GM12874 (cell line): ENCODE data around the gene STK25.

Source experiments
- TF ChIP-seq, protein P1 (sequence below): IDR thresholded peaks from 2 replicates; pipeline ENCODE4 v1.5.1; 2011; ENCODE audit warnings: low read depth, mild to moderate bottlenecking, control low read depth, low read length, moderate library complexity; ENCODE audit not compliant: insufficient read depth

STK25 gene

DNA sequence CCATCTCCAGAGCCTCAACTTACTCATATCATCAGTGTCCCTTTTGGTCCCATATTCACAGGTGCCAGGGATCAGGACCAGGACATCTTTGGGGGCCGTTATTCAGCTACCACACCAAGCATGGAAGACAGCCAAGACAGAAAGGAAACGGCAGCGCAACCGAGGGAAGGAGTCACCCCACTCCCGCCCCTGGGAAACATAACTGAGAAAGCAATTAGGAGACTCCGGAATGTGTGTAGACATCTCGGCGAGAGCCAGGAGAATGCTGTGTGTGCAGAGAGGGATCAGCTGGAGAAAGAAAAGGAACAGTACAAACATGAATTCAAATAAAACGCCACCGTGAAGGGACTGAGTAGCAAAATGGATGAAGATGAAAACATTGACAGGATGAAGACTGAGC lies 36.7 kb upstream of the STK25 start:
- TF ChIP-seq, protein P1, sequence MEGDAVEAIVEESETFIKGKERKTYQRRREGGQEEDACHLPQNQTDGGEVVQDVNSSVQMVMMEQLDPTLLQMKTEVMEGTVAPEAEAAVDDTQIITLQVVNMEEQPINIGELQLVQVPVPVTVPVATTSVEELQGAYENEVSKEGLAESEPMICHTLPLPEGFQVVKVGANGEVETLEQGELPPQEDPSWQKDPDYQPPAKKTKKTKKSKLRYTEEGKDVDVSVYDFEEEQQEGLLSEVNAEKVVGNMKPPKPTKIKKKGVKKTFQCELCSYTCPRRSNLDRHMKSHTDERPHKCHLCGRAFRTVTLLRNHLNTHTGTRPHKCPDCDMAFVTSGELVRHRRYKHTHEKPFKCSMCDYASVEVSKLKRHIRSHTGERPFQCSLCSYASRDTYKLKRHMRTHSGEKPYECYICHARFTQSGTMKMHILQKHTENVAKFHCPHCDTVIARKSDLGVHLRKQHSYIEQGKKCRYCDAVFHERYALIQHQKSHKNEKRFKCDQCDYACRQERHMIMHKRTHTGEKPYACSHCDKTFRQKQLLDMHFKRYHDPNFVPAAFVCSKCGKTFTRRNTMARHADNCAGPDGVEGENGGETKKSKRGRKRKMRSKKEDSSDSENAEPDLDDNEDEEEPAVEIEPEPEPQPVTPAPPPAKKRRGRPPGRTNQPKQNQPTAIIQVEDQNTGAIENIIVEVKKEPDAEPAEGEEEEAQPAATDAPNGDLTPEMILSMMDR: no peak

DNA sequence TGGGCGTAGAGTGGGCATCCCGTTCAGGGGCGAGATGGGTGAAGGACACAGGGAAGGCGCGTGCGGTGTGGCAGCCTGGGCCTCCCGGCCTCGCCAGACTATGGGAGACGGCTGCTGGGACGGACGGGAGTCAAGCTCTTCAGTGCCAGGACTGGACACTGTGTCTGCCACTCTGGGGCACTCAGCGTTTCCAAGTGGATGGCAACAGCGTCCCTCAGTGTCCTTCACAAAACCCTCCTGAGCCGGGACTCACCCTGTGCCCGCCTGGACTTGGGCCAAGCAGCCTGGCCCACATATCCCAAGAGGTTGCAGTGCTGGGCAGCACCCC lies 33.9 kb upstream of the STK25 start:
- TF ChIP-seq, protein P1: no peak

DNA sequence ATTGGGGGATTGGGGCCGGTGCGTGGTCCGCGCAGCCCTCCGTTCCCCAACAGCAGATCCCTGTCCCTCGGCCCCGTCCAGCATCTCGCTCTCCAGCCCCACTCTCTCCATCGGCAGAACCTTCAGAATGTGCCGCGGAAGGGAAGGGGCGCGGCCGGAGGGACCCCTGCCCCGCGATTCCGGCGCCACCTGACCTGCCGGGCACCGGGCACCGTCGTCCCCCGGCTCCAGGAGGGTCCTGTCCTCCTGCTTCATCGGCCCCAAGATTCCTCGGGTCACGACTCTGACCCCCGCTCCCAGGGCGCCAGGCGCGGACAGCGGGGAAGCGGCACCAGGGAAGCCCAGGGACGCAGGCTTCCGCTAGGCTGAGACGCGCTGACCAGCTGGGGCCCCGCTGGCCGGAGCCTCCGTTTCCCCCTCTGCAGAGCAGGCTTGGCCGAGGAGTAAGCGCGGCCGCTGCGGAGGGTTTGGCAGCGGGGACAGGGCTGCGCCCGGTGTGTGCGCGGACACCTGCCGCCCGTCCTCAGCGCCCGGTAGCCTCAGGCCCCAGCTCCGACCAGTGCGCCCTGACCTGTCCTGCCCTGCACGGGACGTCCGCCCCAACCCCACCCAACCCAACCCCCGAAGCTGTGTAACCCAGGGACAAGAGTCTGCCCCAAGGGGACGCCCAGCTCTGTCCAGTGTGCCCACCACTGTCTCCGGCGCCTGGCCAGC lies 33.3 kb upstream of the STK25 start:
- TF ChIP-seq, protein P1: no peak

DNA sequence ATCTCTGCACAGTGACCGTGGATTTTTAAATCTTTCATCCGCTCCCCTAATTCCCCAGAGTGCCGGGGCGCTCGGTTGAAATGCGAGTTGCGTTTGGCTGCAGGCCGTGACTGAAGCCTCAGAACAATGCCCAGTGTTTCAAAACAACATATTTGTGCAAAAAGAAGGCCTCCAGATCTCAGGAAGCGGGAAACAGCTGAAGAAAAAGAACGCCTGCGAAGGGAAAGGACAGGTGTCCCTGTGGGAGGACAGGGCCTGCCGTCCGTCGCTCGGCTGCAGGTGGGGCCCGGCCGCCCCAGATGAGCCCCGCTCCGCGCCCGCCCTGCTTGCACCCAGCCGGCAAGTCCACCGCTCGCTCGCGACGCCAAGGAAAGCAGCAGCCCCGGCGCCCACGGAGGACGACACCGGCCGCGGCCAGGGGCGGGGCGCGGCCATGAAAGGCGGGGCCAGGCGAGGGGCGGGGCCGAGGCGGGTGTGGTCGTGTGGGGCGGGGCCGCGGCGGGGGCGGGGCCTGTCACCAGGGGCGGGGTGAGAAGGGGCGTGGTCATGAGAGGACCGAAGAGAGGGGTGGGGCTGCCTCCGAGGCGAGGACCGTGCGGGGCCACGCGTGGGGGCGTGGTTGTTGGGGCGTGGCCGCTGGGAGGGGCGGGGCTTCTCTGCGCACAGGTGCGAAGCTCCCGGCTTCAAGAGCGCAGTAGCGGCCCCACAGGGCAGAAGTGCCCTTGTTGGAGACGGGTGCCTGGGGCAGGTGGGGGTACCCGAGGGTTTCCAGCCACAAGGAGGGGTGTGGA lies 32.6 kb upstream of the STK25 start:
- TF ChIP-seq, protein P1: no peak

DNA sequence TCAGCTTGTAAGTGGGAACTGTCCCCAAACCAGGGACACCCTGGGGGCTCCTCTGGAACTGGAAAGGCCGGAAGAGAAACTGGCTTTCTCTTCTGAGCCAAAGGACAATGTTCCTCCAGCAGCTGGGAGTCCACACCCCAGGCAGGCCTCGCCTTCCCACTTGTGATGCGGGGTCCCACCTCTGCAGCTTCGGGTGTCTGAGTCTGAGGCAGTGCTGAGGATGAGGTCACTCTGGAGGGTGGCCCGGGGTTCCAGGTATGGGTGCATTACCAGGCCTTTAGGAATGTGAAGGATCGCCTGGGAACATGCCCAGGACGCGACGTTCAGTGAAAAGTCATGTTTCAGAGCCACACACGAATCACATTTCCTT lies 32.0 kb upstream of the STK25 start:
- TF ChIP-seq, protein P1: no peak

DNA sequence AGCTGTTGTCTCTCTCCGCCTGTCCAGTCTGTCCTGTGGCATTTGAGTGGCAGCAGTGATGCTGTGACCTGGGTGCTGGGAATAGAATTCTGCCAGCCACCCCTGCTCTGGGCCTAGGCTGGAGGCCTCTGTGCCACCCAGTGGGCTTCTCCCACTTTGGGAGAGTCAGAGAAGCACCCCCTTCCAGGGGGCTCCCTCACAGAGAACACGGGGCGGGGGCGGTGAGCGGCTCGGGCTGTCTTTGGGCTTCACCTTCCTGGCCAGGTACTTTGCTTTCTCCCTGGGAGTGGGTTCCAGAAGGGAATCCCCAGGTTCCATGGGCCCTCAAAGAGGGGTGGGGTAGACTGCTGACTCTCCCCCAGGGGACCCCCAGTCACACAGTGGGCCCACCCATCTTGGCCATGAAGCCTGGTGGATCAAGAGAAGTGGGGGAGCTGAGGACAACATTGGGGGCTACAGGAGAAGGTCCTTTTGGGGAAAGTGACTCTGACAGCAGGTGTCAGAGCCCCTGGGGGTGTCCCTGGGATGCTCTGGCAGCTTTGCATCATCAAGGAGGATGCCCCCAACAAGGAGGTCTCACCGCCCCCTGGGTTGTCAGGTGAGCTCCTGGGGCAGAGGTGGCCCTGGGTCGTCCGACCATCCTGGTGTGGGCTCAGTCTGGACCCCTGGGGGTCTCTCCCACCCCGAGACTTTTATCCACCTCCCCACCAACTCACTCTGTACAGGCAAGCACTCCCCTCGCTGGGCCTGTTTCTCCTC lies 31.4 kb upstream of the STK25 start:
- TF ChIP-seq, protein P1: no peak
